Upper lobe of right lung (tissue), 1 donor: ENCODE data around the gene ALKBH1. TPM values are rescaled to one million over a fixed set of nuclear protein-coding genes. Genes with fewer than 3 reads are reported as not detected.
"Not testable (repeated sequence)": the region's sequence is repeated elsewhere in the genome, so short reads cannot be mapped to it uniquely, and the experiment has no call there.

Experiments
- ATAC-seq: fragments of 200-7000 bp; cut with Tn5 transposase; one replicate; pipeline ENCODE4 v1.9.1; 2020; ENCODE audit warnings: mild to moderate bottlenecking, moderate library complexity
- DNase-seq: peaks from one replicate; pipeline ENCODE4 v3.0.0-alpha.2; 2020
- H3K27ac ChIP-seq: fragments of 200-600 bp; one replicate; pipeline ENCODE4 v1.8.0; 2022
- H3K27me3 ChIP-seq: fragments of 200-600 bp; one replicate; pipeline ENCODE4 v1.8.0; 2022; ENCODE audit warnings: mild to moderate bottlenecking
- H3K36me3 ChIP-seq: fragments of 200-600 bp; one replicate; pipeline ENCODE4 v1.8.0; 2022
- H3K4me1 ChIP-seq: fragments of 200-600 bp; one replicate; pipeline ENCODE4 v1.8.0; 2022
- H3K4me3 ChIP-seq: fragments of 200-600 bp; one replicate; pipeline ENCODE4 v1.8.0; 2022; ENCODE audit warnings: mild to moderate bottlenecking
- H3K9me3 ChIP-seq: fragments of 200-600 bp; one replicate; pipeline ENCODE4 v1.8.0; 2022
- CTCF ChIP-seq: fragments of 200-600 bp; IDR thresholded peaks from one replicate; pipeline ENCODE4 v1.8.0; 2022; ENCODE audit warnings: antibody characterized with exemption
- intact Hi-C: fragments of 100-400 bp; cut with DNase I; formaldehyde crosslinking; loops from one replicate; pipeline ENCODE4 v1.11.0; 2022
- total RNA-seq: library from RNA; stranded (reverse); fragmentation: NEBNext Ultra II Directional; extraction: Animal tissue kit (Norgen Biotek cat#: 25700); gene quantifications from one replicate; pipeline ENCODE4 v1.2.1, GENCODE V29; 2021
- donor health status: DM: no; HTN: yes; CAD: no; lungs with severe emphysema.

Gene ALKBH1
- total RNA-seq, 1 donor from 2014 or later: 11.6 TPM

DNA sequence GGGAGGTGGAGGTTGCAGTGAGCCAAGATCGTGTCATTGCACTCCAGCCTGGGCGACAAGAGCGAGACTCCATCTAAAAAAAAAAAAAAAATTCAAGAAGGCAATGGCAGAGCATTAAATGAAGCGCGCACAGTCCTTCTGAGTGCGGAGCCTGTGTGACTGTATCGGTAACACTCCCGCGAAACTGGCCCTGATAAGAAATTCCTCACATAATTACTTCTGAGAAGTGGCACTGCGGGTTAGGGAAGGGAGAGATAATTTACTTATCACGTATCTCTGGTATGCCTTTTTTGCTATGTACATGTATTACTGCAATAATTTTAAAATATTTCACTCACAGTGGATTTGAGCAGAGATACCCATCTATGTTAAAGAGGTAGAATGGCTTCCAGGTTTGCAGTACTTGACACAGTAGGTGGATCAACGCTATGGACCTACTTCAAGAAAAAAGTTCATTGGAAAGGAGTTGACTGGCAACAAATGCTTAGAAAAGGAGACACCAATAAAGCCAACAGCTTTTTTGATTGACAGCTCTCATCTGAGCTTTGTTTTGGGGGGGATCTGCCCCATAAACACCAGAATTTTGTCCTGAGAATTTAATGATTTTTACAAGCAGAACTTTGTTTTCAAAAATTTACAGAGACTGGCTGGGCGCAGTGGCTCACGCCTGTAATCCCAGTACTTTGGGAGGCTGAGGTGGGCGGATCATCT lies 62.1 kb downstream of the ALKBH1 start:
- H3K27me3 ChIP-seq: no peaks in the 10 kb centered on the region
- H3K36me3 ChIP-seq: no peaks in the 10 kb centered on the region
- H3K9me3 ChIP-seq: no peaks in the 10 kb centered on the region
- ATAC-seq (no peak), DNase-seq (no peak)
- H3K4me3 ChIP-seq: no peak overlapping the region
- intact Hi-C loops: no loop called here
- no peak for TF ChIP-seq CTCF
- H3K4me1 ChIP-seq: peaks cover 3% of the 10 kb centered on the region
- H3K27ac ChIP-seq: no peak overlapping the region

DNA sequence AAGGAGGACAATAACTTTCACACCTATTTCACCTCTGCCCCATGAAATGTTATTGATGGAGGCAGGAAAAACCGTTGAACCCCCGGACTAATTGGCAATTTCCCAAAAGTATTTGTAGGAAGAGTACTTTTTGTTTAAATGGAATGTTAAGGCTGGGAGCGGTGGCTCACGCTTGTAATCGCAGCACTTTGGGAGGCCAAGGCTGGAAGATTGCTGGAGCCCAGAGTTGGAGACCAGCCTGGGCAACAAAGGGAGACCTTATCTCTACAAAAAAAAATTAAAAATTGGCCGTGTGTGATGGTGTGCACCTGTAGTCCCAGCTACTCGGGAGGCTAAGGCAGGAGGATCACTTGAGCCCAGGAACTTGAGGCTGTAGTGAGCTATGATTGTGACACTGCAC lies 65.4 kb downstream of the ALKBH1 start:
- no peak for ATAC-seq
- peaks cover 3% of the 10 kb centered on the region for H3K9me3 ChIP-seq
- intact Hi-C loops: no loop called here
- peaks cover 3% of the 10 kb centered on the region for H3K4me1 ChIP-seq
- TF ChIP-seq CTCF: no peak
- H3K27me3 ChIP-seq: no peaks in the 10 kb centered on the region
- no peak for DNase-seq
- peak overlapping the region; percentile 58 for H3K4me3 ChIP-seq
- H3K27ac ChIP-seq: peak overlapping the region; percentile 89
- H3K36me3 ChIP-seq: no peaks in the 10 kb centered on the region

DNA sequence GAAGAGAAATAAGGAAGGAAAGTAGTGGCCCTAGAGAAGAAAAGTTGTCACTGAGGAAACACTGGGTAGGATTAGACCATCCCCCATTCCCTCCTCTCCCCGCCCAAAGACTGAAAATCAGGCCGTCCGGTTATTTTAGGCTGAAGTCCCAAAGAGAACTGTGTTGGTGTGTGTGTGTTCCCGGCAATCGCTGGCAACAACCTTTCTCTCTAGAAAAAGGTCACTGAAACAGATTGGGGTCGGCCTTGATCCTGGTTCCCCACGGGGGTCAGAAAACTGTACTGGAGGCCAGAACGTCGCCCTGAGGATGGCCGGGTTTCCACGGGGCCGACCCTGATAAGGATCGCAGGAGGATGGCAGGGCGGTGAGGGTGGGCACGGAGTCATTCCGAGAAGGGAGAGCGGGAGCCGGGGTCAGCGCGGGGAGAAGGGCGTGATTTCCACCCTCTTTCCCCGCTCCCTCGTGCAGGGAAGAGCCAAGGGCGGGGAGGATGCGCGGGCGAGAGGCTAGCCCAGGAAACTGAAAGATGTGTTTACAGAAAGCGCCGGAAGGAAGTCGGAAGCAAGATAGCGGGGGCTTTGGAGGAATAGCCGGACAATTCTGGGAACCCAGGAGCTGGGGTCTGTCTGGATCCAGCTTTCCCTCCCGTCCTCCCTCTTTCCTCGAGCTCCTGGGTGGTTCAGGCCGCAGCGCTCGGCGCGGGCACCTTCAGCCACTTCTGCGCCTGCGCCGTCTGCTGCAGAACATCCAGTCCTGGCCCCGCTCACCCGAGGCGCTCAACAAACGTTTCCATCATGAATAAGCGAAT lies 66.1 kb downstream of the ALKBH1 start:
- intact Hi-C loops: no loop called here
- H3K4me1 ChIP-seq: peaks cover 3% of the 10 kb centered on the region
- peak; percentile 91 for DNase-seq
- H3K27ac ChIP-seq: peak overlapping the region; percentile 89
- peak overlapping the region; percentile 58 for H3K4me3 ChIP-seq
- H3K9me3 ChIP-seq: peaks cover 3% of the 10 kb centered on the region
- H3K27me3 ChIP-seq: no peaks in the 10 kb centered on the region
- H3K36me3 ChIP-seq: no peaks in the 10 kb centered on the region
- peak; percentile 90 for ATAC-seq
- TF ChIP-seq CTCF: no peak

- H3K4me1 ChIP-seq: peaks cover 3% of the 10 kb centered on the region
- DNase-seq (no peak), ATAC-seq (peak; percentile 20)
- peak overlapping the region; percentile 89 for H3K27ac ChIP-seq
- intact Hi-C loops: no loop called here
- no peaks in the 10 kb centered on the region for H3K27me3 ChIP-seq
- TF ChIP-seq CTCF: no peak
- peaks cover 3% of the 10 kb centered on the region for H3K9me3 ChIP-seq
- no peaks in the 10 kb centered on the region for H3K36me3 ChIP-seq
- H3K4me3 ChIP-seq: peak overlapping the region; percentile 58
These were observed 66.9 kb downstream of the ALKBH1 start for GRCh38 chr14:77640756-77641533.

DNA sequence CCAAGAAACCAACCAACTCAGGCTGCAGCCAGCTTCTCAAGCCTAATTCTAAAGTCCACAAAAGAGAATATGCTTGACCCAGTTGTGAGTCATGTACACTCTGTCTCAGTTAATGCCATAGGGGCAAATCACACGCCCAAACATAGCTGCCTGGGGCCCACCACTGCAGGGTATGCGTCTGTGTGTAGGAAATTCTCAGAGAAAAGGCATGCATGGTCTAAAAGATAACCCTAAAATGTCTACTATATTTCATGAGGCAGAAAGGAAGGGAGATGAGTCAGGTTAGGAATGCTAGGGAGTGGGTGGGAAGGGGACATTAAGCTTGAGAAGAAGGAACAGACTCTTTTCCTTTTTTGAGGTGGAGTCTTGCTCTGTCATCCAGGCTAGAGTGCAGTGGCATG lies 69.1 kb downstream of the ALKBH1 start:
- H3K4me1 ChIP-seq: peaks cover 3% of the 10 kb centered on the region
- intact Hi-C loops: no loop called here
- no peak for TF ChIP-seq CTCF
- no peak overlapping the region for H3K4me3 ChIP-seq
- peaks cover 3% of the 10 kb centered on the region for H3K9me3 ChIP-seq
- H3K27me3 ChIP-seq: no peaks in the 10 kb centered on the region
- DNase-seq (no peak), ATAC-seq (no peak)
- no peak overlapping the region for H3K27ac ChIP-seq
- no peaks in the 10 kb centered on the region for H3K36me3 ChIP-seq

GRCh38 chr14:77635869-77636268 lies 72.0 kb downstream of the ALKBH1 start:
- H3K4me1 ChIP-seq, H3K9me3 ChIP-seq, H3K36me3 ChIP-seq, ATAC-seq, intact Hi-C loops, H3K4me3 ChIP-seq, DNase-seq, H3K27ac ChIP-seq, H3K27me3 ChIP-seq: not testable (repeated sequence)

DNA sequence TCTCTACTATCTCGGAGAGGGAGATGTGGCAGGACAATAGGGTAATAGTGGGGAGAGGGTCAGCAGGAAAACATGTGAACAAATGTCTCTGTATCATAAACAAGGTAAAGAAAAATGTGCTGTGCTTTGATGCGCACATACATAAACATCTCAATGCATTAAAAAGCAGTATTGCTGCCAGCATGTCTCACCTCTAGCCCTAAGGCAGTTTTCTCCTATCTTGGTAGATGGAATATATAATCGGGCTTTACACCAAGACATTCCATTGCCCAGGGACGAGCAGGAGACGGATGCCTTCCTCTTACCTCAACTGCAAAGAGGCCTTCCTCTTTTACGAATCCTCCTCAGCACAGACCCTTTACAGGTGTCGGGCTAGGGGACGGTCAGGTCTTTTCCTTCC lies 72.4 kb downstream of the ALKBH1 start:
- H3K27ac ChIP-seq, H3K9me3 ChIP-seq, DNase-seq, H3K4me1 ChIP-seq, H3K4me3 ChIP-seq, H3K36me3 ChIP-seq, intact Hi-C loops, H3K27me3 ChIP-seq, ATAC-seq: not testable (repeated sequence)
